HCT116 (cell line): ENCODE measurements around the gene MLEC. TPM values are rescaled to one million over a fixed set of nuclear protein-coding genes. Genes with fewer than 3 reads are reported as not detected.

Source experiments
- ATAC-seq: fragments of 200-7000 bp; cut with Tn5 transposase; 2 replicates; pipeline ENCODE4 v1.9.1; 2020; ENCODE audit warnings: mild to moderate bottlenecking, moderate library complexity
- BruUV-seq: library from RNA; stranded (reverse); fragments of 400-500 nt; replicated peaks from 2 replicates; lab custom pipeline; 2021; lab: Mats Ljungman, UMichigan
- CTCF ChIA-PET: fragments of 300-600 bp; sonication (Branson Sonifier 250); formaldehyde crosslinking; loops from one replicate; lab custom pipeline; 2021; ENCODE audit warnings: antibody characterized with exemption; lab: Charles Lee
- POLR2A ChIA-PET: fragments of 300-600, 350-600 bp; sonication (Branson Sonifier 250); formaldehyde crosslinking; loops from one replicate; lab custom pipeline; 2021; ENCODE audit warnings: antibody characterized with exemption; lab: Charles Lee
- RAD21 ChIA-PET, 2 experiments: fragments of 300-600 bp; sonication (Branson Sonifier 250); formaldehyde crosslinking; loops; one replicate each; lab custom pipeline; 2023; ENCODE audit warnings: low total read pairs in 2 of 2; ENCODE audit not compliant: uncharacterized antibody in 2 of 2, unreplicated experiment in 2 of 2, low non-redundant PET in 1 of 2; lab: Charles Lee
- DNase-seq: peaks from one replicate; pipeline ENCODE4 v3.0.0-alpha.2; 2010; ENCODE audit warnings: low read depth, low spot score
- H2AFZ ChIP-seq: fragments of 200-600 bp; shearing (Covaris generic), sonication (generic); 2 replicates; pipeline ENCODE4 v1.6.1; 2017; ENCODE audit warnings: low read depth, mixed run types, mixed read lengths, antibody characterized with exemption, low read length; ENCODE audit not compliant: poor library complexity, severe bottlenecking
- H3K27ac ChIP-seq: 2 replicates; pipeline ENCODE4 v1.5.1; 2012; ENCODE audit warnings: low read depth, low read length
- H3K27me3 ChIP-seq: fragments of 200-600 bp; sonication (generic); 2 replicates; pipeline ENCODE4 v1.6.1; 2016; ENCODE audit warnings: mixed run types, low read length, mixed read lengths; ENCODE audit not compliant: insufficient read depth
- H3K36me3 ChIP-seq, 2 experiments: fragments of 200-500 bp in 1 of 2; fragments of 200-600 bp in 1 of 2; sonication (Bioruptor generic) in 1 of 2; sonication (generic) in 1 of 2; 2 replicates each; pipeline versions ENCODE4 v1.5.1 to v1.6.1; 2014 to 2016; ENCODE audit warnings: low read length in 2 of 2, inconsistent platforms in 1 of 2, mixed read lengths in 1 of 2, mixed run types in 1 of 2; ENCODE audit not compliant: insufficient read depth in 2 of 2, control insufficient read depth in 1 of 2
- H3K4me1 ChIP-seq, 2 experiments: fragments of 200-600 bp in 1 of 2; sonication (generic) in 1 of 2; 2 replicates each; pipeline versions ENCODE4 v1.5.1 to v1.6.1; 2012 to 2017; ENCODE audit warnings: low read length in 2 of 2, inconsistent platforms in 1 of 2, mild to moderate bottlenecking in 1 of 2, mixed read lengths in 1 of 2, mixed run types in 1 of 2, moderate library complexity in 1 of 2; ENCODE audit not compliant: insufficient read depth in 2 of 2, control insufficient read depth in 1 of 2
- H3K4me2 ChIP-seq: fragments of 200-600 bp; sonication (generic); 2 replicates; pipeline ENCODE4 v1.6.1; 2017; ENCODE audit warnings: mixed run types, low read length, mixed read lengths
- H3K4me3 ChIP-seq, 2 experiments: fragments of 200-600 bp in 1 of 2; sonication (generic) in 1 of 2; replicated peaks in 1 of 2; 2 replicates each; pipeline ENCODE4 v1.5.1; 2011 to 2016; ENCODE audit warnings: low read length in 2 of 2, control low read depth in 1 of 2, low read depth in 1 of 2, mild to moderate bottlenecking in 1 of 2, mixed read lengths in 1 of 2, mixed run types in 1 of 2
- H3K79me2 ChIP-seq: fragments of 200-600 bp; sonication (generic); 2 replicates; pipeline ENCODE4 v1.6.1; 2017; ENCODE audit warnings: mild to moderate bottlenecking, mixed run types, low read length, moderate library complexity, mixed read lengths; ENCODE audit not compliant: insufficient read depth
- H3K9ac ChIP-seq: fragments of 200-600 bp; sonication (generic); 2 replicates; pipeline ENCODE4 v1.6.1; 2016; ENCODE audit warnings: low read length, mixed read lengths
- H3K9me2 ChIP-seq: fragments of 200-600 bp; sonication (generic), shearing (Covaris generic); 2 replicates; pipeline ENCODE4 v1.6.1; 2017; ENCODE audit warnings: mixed run types, mild to moderate bottlenecking, moderate library complexity; ENCODE audit not compliant: insufficient read depth
- H3K9me3 ChIP-seq, 2 experiments: fragments of 200-500 bp in 1 of 2; fragments of 200-600 bp in 1 of 2; sonication (Bioruptor generic) in 1 of 2; sonication (generic) in 1 of 2; 2 replicates each; pipeline ENCODE4 v1.6.1; 2014 to 2017; ENCODE audit warnings: low read length in 2 of 2, mixed read lengths in 2 of 2, inconsistent platforms in 1 of 2, low read depth in 1 of 2, mild to moderate bottlenecking in 1 of 2, mixed run types in 1 of 2, moderate library complexity in 1 of 2; ENCODE audit not compliant: control insufficient read depth in 1 of 2, insufficient read depth in 1 of 2
- H4K20me1 ChIP-seq: fragments of 200-600 bp; sonication (generic), shearing (Covaris generic); 2 replicates; pipeline ENCODE4 v1.6.1; 2017; ENCODE audit warnings: mixed run types, mild to moderate bottlenecking, moderate library complexity; ENCODE audit not compliant: insufficient read depth
- CBX3 ChIP-seq: IDR thresholded peaks from 2 replicates; pipeline ENCODE4 v1.6.1; 2012; ENCODE audit warnings: low read depth
- ELF1 ChIP-seq: IDR thresholded peaks from 2 replicates; pipeline ENCODE4 v1.6.1; 2012; ENCODE audit warnings: low read depth, borderline replicate concordance
- JUND ChIP-seq: IDR thresholded peaks from 2 replicates; pipeline ENCODE4 v1.6.1; 2012
- POLR2A ChIP-seq: IDR thresholded peaks from 2 replicates; pipeline ENCODE4 v1.7.0; 2011; ENCODE audit warnings: borderline replicate concordance; ENCODE audit not compliant: insufficient read depth, insufficient read length; ENCODE audit errors: extremely low read depth
- RAD21 ChIP-seq: IDR thresholded peaks from 2 replicates; pipeline ENCODE4 v1.6.1; 2012; ENCODE audit warnings: low read depth, mild to moderate bottlenecking
- SIN3A ChIP-seq: IDR thresholded peaks from 2 replicates; pipeline ENCODE4 v1.6.1; 2012; ENCODE audit warnings: low read depth
- ZFX ChIP-seq: fragments of 450-650 bp; IDR thresholded peaks from 2 replicates; pipeline ENCODE4 v1.6.1; 2017
- ZNF274 ChIP-seq: fragments of 200-500 bp; sonication (Bioruptor generic); IDR thresholded peaks from 2 replicates; pipeline ENCODE4 v1.6.1; 2014; ENCODE audit warnings: mild to moderate bottlenecking, low read depth, low read length, inconsistent platforms
- intact Hi-C: fragments of 100-400 bp; cut with micrococcal nuclease; formaldehyde crosslinking; loops from 2 replicates; pipeline ENCODE4 v1.10.0; 2022
- total RNA-seq: library from RNA; stranded (reverse); gene quantifications from one replicate; pipeline ENCODE4 v1.2.1, GENCODE V29; 2021; ENCODE audit not compliant: unreplicated experiment
- TF ChIP-seq, protein P1 (sequence below): IDR thresholded peaks from 2 replicates; pipeline ENCODE4 v1.6.1; 2012
- TF ChIP-seq, protein P2 (sequence below), 3 experiments: fragments of 200-600 bp in 1 of 3; sonication (generic) in 1 of 3; IDR thresholded peaks in 2 of 3; conservative IDR thresholded peaks in 1 of 3; 2 replicates each; pipeline ENCODE4 v1.5.1; 2012 to 2017; ENCODE audit warnings: low read depth in 2 of 3, low read length in 2 of 3, antibody characterized with exemption in 1 of 3, borderline replicate concordance in 1 of 3, control low read depth in 1 of 3, mild to moderate bottlenecking in 1 of 3, mixed read lengths in 1 of 3, mixed run types in 1 of 3, moderate library complexity in 1 of 3; ENCODE audit not compliant: insufficient read depth in 1 of 3

MLEC gene
- total RNA-seq, 1 experiment from 2014 or later = 152 TPM

DNA sequence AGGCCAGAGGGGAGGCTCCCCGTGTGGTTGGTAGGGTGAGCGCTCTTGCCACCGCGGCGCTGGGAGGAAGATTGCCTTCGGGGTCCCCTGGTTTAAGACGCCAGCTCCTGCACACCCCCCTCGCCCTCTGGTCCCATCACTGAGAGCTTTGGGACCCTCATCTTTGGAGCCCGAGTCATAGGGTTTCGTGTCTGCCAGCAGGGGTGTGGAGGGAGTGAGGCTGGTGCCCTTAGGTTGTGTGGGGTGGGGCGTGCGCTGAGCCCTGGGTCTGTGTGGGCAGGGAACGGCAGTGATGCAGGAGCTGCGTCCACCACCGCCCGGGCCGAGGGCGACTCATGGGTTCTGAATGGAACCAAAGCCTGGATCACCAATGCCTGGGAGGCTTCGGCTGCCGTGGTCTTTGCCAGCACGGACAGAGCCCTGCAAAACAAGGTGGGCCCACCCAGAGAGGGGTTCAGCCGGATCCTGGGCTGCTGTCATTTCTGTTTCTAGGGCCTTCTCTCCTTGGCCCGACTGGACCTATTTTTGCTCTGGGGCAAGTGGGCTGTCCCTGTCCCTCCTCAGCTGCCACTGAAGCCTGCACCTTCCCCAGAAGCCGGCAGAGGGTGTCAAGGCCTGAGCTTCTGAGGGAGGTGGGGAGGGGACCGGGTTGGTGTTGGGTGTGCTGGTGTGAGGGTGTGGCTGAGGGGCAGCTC is 50.8 kb downstream of the MLEC start:
- no peaks in the 10 kb centered on the region for H3K79me2 ChIP-seq
- RAD21 ChIA-PET = no interaction called here
- no peaks in the 10 kb centered on the region for H3K27me3 ChIP-seq
- no peak overlapping the region for H3K27ac ChIP-seq
- no peak overlapping the region for H3K4me3 ChIP-seq
- no peak for ATAC-seq
- TF ChIP-seq, protein P1, sequence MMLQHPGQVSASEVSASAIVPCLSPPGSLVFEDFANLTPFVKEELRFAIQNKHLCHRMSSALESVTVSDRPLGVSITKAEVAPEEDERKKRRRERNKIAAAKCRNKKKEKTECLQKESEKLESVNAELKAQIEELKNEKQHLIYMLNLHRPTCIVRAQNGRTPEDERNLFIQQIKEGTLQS = no peak
- TF ChIP-seq, protein P2, sequence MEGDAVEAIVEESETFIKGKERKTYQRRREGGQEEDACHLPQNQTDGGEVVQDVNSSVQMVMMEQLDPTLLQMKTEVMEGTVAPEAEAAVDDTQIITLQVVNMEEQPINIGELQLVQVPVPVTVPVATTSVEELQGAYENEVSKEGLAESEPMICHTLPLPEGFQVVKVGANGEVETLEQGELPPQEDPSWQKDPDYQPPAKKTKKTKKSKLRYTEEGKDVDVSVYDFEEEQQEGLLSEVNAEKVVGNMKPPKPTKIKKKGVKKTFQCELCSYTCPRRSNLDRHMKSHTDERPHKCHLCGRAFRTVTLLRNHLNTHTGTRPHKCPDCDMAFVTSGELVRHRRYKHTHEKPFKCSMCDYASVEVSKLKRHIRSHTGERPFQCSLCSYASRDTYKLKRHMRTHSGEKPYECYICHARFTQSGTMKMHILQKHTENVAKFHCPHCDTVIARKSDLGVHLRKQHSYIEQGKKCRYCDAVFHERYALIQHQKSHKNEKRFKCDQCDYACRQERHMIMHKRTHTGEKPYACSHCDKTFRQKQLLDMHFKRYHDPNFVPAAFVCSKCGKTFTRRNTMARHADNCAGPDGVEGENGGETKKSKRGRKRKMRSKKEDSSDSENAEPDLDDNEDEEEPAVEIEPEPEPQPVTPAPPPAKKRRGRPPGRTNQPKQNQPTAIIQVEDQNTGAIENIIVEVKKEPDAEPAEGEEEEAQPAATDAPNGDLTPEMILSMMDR (IDR thresholded peaks at IDR 0.05 in 2 of 3, conservative IDR thresholded peaks at IDR 0.05 in 1 of 3; ENCODE audit: borderline replicate concordance in 1 of 3, insufficient read depth in 1 of 3, low read depth in 2 of 3, low read length in 2 of 3) = no peak
- no peak for TF ChIP-seq ZFX
- no peak for TF ChIP-seq SIN3A
- TF ChIP-seq CBX3 = no peak
- no peak for TF ChIP-seq RAD21
- TF ChIP-seq ZNF274 = no peak
- TF ChIP-seq ELF1 = no peak
- no peak for TF ChIP-seq JUND
- no peak for TF ChIP-seq POLR2A
- TF ChIP-seq, all 23 proteins: peak for 0
- H4K20me1 ChIP-seq = no peaks in the 10 kb centered on the region
- H3K4me2 ChIP-seq = no peak overlapping the region
- no peak overlapping the region for H2AFZ ChIP-seq
- H3K9me3 ChIP-seq = no peaks in the 10 kb centered on the region
- intact Hi-C loops = no loop called here
- H3K9me2 ChIP-seq = no peaks in the 10 kb centered on the region
- no peaks in the 10 kb centered on the region for H3K36me3 ChIP-seq
- no peaks in the 10 kb centered on the region for H3K4me1 ChIP-seq
- POLR2A ChIA-PET = no interaction called here
- CTCF ChIA-PET = no interaction called here
- no TSS peak for BruUV-seq
- no peak overlapping the region for H3K9ac ChIP-seq
- DNase-seq = no peak
